Right renal pelvis (tissue), 4 donors: Measurements from ENCODE around the gene CLIC4. TPM values are rescaled to one million over a fixed set of nuclear protein-coding genes. Genes with fewer than 3 reads are reported as not detected.
"Not testable (repeated sequence)": the region's sequence is repeated elsewhere in the genome, so short reads cannot be mapped to it uniquely, and the experiment has no call there.

Experiments used
- DNase-seq, 4 donors: peaks; one replicate each; pipeline ENCODE4 v3.0.0-alpha.2; 2013; ENCODE audit warnings: low read depth in 4 of 4, low spot score in 3 of 4, missing footprints in 1 of 4
- polyA plus RNA-seq, 4 donors: library from polyadenylated mRNA; unstranded; fragments of 120-200 nt; gene quantifications; one replicate each; pipeline ENCODE4 v1.2.1, GENCODE V29; 2013; ENCODE audit not compliant: insufficient read length in 4 of 4

Gene CLIC4
- 100 to 1,000 TPM; 183 to 230 (median 222) TPM for polyA plus RNA-seq

DNA sequence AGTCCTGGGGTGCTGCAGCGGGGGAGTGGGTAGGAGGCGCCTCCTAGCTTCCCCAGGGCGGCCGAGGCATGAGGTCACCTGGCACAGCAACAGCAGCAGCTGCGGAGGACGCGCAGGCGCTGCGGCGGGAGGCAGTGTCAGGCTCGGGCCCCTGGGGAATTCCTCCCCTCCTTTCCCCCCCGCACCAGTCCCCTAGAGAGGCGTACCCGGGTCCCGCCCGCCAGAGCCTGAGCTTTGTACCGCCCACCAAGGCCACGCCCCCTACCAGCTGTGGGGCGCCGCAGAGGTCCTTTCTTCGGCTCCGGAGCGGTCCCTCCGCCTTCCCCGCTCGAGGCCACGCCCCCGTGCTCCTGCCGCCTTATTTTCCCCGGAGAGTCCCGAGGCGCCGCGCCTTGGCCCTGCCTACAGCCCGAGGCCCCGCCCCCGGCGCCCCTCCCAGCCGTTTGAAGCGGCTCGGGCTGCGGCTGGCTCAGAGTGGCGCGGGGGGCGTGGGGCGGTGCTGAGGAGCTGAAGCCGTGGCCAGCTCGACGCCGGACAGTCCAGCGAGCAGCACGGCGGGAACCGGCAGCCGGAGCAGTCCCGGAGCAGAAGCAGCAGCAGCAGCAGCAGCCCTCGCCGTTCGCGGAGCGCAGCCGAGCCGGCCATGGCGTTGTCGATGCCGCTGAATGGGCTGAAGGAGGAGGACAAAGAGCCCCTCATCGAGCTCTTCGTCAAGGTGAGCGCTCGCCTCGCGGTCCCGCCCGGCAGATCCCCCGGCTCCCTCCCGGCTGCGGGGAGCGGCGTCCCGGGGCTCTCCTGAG, at the start of gene CLIC4:
CLIC4 (plus strand) TSS at position 537 of the 800 bp plus-strand sequence; CDS start at position 644, 107 bp downstream.
- DNase-seq, result peak; percentile 97 to 99 (median 98)

DNA sequence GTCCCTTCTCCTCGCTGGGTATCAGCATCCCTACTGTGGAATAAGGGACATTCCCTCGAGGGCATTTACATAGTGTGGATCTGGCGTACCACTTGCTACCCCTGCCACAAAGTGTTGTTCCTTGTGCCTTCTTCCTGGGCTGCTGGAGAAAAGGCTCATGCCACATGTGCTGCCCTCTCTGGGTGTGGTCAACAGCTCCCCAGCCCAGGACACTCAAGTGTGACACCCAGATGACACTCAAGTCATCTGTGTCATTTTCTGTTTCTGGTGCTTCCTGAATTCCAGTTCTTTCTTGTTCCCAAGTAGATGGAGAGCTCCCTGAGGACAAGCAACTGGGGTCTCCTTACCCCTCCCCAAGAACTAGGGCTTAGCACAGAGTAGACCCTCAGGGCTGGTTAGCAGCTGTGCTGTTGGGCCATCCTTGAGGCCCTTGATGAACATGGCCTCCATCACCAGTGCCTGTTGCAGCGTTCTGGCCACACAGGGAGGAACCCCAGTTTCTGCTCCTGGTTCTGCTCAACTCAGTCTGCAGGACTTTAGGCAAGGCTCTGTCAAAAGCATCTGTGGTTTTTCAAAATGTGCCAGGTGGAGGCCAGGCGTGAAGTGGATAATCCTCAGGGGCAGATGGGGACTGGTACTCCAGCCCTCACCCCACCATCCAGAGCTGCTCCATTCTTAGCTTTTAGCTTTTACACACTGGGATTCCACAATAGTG, 49.0 kb upstream of the CLIC4 start:
- DNase-seq, result no peak

DNA sequence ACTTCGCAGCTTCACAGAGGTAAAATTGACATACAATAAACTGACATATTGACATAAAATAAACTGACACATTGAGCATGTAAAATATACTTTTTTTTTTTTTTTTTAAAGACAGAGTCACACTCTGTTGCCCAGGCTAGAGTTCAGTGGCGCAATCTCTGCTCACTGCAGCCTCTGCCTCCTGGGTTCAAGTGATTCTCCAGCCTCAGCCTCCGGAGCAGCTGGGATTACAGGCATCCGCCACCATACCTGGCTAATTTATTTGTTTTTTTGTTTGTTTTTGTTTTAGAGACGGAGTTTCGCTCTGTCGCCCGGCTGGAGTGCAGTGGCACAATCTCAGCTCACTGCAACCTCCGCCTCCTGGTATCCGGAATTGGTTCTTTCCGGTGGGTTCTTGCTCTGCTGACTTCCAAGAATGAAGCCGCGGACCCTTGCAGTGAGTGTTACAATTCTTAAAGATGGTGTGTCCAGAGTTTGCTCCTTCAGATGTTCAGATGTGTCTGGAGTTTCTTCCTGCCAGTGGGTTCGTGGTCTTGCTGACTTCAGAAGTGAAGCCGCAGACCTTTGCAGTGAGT, 48.4 kb upstream of the CLIC4 start:
- no peak for DNase-seq

DNA sequence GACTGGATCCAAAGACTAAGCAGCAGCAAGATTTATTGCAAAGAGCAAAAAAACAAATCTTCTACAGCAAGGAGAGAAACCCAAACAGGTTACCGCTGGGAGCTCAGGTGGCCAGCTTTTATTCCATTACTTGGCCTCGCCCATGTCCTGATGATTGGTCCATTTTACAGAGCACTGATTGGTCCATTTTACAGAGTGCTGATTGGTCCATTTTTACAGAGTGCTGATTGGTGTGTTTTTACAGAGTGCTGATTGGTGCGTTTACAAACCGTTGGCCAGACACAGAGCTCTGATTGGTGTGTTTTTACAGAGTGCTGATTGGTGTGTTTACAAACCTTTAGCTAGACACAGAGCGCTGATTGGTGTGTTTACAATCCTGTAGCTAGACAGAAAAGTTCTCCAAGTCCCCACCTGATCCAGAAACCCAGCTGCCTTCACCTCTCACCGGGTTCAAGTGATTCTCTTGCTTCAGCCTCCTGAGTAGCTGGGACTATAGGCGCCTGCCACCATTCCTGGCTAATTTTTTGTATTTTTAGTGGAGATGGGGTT, 47.7 kb upstream of the CLIC4 start:
- DNase-seq, result not testable (repeated sequence)

DNA sequence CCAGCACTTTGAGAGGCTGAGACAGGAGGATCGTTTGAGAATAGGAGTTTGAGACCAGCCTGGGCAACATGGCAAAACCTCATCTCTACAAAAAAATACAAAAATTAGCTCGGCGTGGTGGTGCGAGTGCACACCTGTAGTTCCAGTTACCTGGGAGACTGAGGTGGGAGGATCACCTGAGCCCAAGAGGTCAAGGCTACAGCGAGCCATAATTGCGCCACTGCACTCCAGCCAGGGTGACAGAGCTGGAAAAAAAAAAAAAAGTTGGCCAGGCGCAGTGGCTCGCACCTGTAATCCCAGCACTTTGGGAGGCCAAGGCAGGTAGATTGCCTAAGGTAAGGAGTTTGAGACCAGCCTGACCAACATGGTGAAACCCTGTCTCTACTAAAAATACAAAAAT, 46.9 kb upstream of the CLIC4 start:
- DNase-seq, result not testable (repeated sequence)

DNA sequence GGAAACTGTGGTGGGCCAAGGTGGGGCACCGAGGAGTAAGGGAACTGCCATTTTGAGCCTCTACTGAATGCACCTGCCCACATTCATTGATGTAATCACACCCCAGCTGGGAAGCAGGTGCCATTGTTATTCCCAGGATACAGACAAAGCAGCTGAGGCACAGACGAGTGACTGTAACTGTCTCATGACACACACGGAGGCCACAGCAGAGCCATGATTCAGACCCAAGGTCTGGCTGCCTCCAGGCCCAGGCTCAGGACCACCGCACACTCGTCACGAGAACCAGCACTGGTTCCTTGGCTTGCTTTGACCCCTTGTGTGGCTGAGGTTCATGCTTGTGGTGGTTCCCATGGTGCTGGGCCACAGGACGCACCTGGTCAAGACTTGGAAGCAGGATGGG, 45.6 kb upstream of the CLIC4 start:
- DNase-seq, result no peak

DNA sequence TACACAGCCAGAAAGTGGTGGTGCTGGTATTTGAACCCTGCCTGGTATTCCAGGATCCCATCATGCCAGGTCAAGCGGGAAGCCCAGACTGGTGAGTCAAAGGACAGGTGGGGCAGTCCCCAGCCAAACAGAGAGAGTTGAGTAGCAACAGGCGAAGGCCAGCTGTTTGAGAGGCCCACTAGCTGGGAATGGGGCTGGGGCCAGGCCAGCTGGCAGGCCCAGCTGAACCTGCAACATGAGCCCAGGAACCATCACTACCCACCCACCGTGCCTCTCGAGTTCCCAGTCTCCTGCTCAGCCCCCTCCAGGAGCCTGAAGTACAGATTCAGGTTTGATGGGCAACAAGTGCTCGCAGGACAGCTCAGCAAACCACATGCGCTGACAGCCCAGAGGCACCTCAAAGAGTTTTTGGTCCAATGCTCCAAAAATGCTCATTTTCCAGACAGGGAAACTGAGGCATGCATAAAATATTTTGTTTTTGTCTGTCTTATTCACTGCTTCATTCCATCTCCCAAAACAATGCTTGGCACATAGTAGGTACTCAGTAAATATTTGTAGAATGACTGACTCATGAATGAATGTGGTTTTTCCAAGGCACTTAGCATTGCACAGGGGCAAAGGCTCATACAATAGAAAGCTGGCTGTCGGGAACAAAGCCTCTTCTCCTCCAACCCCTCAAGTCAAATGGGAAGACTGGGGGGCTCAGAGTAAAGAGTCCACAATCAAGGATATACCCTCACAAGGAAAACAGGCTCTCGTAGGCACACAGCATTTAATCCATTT, 42.5 kb upstream of the CLIC4 start:
- no peak for DNase-seq

DNA sequence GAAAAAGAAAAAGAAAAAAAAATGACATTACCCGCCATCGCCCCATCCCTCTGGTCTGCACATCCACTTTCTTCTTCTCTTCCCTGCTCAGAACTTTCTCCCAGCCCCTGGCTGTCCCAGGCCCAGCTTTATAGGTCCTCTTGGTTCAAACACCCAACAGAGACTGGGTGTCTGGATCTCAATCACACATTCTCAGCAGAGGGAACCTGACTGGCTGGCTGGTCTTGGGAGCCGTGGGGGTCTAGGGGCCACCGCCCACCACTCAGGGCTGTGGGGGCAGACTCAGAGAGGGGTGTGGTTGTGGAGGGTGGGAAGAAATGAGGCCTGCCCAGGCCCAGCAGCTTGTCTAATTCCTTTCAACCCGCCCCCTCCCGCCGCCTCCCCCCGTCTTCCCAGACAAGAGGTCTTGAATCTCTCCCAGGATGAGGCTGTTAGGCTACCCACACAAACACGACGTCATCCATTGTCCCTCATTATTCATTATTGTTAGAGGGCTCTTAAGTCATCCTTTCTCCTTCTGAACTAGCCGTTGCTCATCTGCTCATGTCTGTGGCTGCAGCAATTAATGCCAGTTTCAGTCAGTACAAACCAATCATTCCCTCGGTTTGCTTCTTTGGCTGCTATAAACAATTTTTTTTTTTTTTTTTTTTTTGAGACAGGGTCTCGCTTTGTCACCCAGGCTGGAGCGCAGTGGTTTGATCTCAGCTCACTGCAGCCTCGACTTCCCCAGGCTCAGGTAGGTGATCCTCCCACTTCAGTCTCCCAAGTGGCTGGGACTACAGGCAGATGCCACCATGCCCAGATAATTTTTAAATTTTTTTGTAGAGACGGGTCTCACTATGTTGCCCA, 40.6 kb upstream of the CLIC4 start:
- no peak for DNase-seq

DNA sequence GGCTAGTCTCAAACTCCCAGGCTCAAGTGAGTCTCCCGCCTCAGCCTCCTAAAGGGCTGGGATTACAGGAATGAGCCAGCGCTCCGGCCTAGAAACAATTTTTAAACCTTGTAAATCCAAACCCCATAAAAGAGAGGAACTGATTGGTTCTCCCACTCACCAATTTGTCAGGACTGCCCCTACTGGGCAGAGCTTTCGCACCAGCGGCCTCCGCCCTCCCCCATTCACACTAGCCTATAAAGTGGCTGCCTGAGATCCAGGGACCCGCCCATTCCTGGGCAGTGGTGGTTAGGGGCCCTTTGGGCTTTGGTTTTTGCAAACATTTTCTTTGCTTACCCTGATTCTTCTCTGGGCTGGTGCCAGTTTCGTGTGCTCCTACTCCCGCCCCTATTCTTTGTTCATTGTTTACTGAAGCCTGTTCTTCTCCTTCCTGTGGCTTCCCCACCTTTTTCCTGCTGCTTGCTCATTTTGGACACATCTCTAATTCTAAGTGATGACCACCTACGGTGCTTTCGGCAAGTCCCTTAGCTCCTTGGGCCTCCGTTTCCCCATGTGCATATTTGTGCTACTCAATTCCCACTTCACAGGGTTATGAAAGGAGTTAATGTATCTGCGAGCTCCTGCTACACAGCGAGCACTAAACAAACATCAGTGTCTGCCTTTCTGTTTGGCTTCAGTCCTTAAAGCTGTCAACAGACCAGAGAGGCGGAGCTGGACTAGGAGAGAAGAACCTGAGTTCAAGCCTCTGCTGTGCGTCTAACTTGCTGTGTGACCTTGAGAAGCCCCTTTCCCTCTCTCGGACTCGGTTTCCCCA, 39.8 kb upstream of the CLIC4 start:
- DNase-seq, result peak in 3 of 4 donors; percentile 59

DNA sequence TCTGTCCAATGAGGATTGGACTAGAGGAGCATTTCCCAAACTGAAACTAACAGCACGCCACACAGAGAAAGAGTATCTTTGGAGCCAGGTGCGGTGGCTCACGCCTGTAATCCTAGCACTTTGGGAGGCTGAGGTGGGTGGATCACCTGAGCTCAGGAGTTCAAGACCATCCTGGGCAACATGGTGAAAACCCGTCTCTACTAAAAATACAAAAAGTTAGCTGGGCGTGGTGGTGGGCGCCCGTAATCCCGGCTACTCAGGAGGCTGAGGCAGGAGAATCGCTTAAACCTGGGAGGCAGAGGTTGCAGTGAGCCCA, 39.2 kb upstream of the CLIC4 start:
- not testable (repeated sequence) for DNase-seq

DNA sequence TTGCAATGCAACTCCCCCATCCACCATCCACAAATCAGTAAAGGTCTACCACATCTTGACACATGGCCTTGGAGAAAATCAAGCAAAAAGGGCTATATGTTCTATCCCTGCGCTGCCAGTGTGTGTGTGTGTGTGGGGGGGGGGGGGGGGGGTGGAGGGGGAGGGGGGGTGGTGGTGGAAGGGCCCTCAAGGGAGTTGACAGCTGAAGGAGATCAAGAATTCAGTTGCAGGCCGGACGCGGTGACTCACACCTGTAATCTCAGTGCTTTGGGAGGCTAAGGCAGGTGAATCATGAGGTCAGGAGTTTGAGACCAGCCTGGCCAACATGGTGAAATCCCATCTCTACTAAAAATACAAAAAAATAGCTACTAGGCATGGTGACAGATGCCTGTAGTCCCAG, 37.6 kb upstream of the CLIC4 start:
- no peak for DNase-seq

DNA sequence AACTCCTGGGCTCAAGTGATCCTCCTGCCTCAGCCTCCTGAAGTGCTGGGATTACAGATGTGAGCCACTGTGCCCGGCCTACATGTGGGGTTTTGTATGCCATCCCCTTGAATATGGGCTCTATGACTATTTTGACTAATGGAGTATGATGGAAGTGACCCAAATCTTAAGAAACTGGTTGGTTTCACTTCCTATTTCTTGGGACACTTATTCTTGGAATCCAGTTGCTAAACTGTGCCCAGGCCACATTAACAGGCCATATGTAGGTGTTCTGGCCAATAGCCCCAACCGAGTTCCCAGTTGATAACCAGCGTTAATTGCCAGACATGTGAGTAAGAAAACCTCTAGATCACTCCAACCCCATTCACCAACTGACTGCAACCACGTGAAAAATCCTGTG, 36.3 kb upstream of the CLIC4 start:
- DNase-seq, result no peak

DNA sequence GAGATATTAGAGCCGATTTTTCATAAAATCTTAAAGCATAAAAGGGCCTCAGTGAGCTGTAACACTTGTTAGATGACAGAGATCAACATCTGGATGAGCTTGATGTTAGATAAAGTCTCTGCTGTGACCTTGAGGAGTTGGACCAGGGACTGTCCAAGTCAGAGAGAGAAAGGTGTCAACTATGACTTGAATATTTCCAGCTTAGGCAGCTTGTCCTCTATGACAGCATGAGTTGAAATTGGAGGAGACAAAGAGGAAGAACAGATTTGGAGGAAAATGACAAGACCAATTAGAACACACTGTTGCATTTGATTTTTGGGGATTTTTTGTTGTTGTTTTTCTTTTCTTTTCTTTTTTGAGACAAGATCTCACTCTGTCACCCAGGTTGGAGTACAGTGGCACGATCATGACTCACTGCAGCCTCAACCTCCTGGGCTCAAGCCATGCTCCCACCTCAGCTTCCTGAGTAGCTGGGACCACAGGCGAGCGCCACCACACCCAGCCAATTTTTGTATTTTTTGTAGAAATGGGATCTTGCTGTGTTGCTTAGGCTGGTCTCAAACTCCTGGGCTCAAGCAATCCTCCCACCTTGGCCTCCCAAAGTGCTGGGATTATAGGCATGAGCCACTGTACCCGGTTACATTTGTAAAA, 35.3 kb upstream of the CLIC4 start:
- no peak for DNase-seq

DNA sequence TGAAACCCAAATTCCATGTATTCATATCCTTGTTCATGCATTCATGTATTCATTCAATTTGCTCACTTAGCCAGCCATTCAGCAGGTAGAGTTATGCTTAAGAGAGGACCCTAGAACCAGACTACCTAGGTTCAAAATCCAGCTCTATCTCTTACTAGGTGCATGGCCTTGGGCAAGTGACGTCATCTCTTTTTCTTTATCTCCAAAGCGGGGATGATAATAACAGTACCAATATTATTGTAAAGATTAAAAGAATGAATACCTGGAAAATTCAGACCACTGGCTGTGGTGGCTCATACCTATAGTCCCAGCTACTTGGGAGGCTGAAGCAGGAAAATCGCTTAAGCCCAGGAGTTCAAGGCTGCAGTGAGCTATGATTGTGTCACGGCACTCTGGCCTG, 33.9 kb upstream of the CLIC4 start:
- no peak for DNase-seq

DNA sequence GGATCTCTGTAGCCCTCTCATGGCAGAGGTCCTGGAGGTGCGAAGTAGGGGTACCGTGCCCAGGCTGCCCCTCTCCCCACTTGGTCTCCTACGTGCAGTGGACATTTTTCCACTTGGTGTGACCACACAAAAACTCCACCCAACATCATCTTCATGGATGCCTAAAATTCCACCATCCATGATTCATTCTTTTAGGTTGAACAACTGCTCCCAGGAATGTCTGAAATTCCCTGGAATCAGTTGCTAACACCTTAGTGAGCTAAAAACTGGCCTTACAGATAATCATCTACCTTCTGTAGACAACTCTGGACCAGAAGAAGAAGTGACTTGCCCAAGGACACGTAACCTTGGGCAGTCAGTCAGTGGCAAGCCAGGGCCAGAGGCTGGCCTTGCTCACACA, 32.1 kb upstream of the CLIC4 start:
- no peak for DNase-seq

DNA sequence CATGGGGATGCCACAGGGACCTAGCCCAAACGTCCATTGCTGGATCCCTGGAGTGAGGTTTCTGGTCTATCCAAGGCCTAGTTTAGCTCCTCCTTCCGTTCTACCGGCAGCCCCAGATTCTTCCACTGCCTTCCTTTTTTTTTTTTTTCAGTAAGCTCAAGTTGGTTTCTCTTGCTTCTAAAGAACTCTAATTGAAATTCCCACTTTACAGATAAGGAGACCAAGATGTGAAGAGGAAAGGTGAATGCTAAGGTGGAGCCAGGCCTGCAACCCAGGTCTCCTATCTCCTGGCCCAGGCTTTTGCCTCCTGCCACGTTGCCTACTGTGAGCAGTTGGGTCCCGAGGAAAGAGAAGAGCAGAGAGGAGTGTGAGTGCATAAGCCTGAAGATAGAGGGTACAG, 31.5 kb upstream of the CLIC4 start:
- DNase-seq, result no peak

DNA sequence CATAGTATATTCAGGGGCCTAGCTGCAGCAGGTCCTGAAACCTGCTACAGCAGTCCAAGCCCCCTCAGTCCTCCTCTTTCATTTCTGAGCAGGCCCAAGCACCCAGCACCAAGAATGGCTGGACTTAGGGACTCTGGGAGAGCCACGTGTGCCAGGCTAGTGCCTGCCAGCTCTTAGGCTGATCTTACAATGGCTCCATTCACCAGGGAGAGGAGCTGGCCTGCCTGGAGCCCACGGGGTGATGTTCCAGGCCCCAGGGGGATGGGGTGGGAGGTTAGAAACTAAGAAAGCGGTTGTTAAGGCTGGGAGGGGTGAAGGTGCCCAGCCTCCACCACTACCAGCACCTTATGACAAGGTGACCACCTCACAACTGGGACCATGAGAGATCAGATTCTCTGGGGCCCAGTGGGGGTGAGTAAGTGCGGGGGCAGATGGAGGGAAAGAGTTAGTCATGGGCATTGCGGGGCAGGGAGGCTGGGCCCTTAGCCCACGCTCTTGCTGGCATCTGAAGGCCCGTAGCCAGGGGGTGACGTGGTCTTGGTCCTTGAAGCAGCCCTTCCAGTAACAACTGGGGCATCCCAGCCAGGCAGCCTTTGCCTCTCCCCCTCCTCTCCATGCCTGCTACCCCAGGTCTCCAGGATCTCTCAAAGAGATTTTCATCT, 30.3 kb upstream of the CLIC4 start:
- no peak for DNase-seq

DNA sequence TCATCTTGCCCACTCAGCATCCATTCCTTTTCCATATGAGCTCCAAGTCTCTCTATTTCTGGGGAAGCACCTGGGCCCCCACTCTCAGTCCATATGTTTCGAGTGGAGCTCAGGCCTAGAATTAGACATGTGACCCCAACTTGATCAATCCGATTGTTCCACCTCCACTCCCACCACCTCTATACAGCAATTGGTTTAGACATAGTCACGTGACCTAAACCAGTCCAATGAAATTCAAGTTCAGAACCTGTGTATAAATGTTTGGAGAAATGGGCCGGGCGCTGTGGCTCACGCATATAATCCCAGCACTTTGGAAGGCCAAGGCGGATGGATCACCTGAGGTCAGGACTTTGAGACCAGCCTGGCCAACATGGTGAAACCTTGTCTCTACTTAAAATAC, 29.6 kb upstream of the CLIC4 start:
- no peak for DNase-seq
